Natural killer cell treated with Interleukin-12 subunit alpha and Interleukin-12 subunit beta and Interleukin-15 and Interleukin-18, amount 100 ng/mL, for 72 hours (primary cell): ENCODE results near the gene FADS6. TPM values are rescaled to one million over a fixed set of nuclear protein-coding genes. Genes with fewer than 3 reads are reported as not detected.
"Not testable (repeated sequence)": the region's sequence is repeated elsewhere in the genome, so short reads cannot be mapped to it uniquely, and the experiment has no call there.

Source experiments
- ATAC-seq, 2 donors: fragments of 150-1000 bp; cut with Tn5 transposase in 1 of 2; sonication (Bioruptor Pico), chemical (Tn5 transposase) in 1 of 2; 2 replicates each; pipeline ENCODE4 v1.10.0; 2021
- DNase-seq: peaks from one replicate; pipeline ENCODE4 v3.0.0; 2022; ENCODE audit warnings: low spot score
- H3K27ac Mint-ChIP-seq, 2 donors: 1 replicate in 1 of 2; 2 replicates in 1 of 2; pipeline ENCODE4 v1.8.0; 2022; ENCODE audit warnings: mixed read lengths in 2 of 2, mild to moderate bottlenecking in 1 of 2, moderate library complexity in 1 of 2
- H3K27me3 Mint-ChIP-seq, 2 donors: 1 replicate in 1 of 2; 2 replicates in 1 of 2; pipeline ENCODE4 v1.8.0; 2022; ENCODE audit warnings: mixed read lengths in 2 of 2
- H3K36me3 Mint-ChIP-seq: one replicate; pipeline ENCODE4 v1.8.0; 2022; ENCODE audit warnings: mixed read lengths
- H3K4me1 Mint-ChIP-seq, 2 donors: 1 replicate in 1 of 2; 2 replicates in 1 of 2; pipeline ENCODE4 v1.8.0; 2022; ENCODE audit warnings: low read depth in 2 of 2, mixed read lengths in 2 of 2, mild to moderate bottlenecking in 1 of 2
- H3K4me3 Mint-ChIP-seq: one replicate; pipeline ENCODE4 v1.8.0; 2022; ENCODE audit warnings: mixed read lengths
- H3K9me3 Mint-ChIP-seq: 2 replicates; pipeline ENCODE4 v1.8.0; 2022; ENCODE audit warnings: mixed read lengths
- total RNA-seq, 2 donors: library from RNA; stranded (reverse); gene quantifications; one replicate each; pipeline ENCODE4 v1.2.3, GENCODE V29; 2022

FADS6 gene
- total RNA-seq, 2 donors from 2014 or later = not detected

- H3K27ac Mint-ChIP-seq = no peak overlapping the region
- ATAC-seq = no peak
- H3K36me3 Mint-ChIP-seq = no peaks in the 10 kb centered on the region
- H3K27me3 Mint-ChIP-seq = peaks cover 7 to 17% of the 10 kb centered on the region in 2 donors
- H3K4me1 Mint-ChIP-seq = no peaks in the 10 kb centered on the region
- no peak for DNase-seq
- H3K4me3 Mint-ChIP-seq = no peak overlapping the region
- H3K9me3 Mint-ChIP-seq = no peaks in the 10 kb centered on the region
Measured at GRCh38 chr17:74916136-74916850, 22.9 kb upstream of the FADS6 start.

GRCh38 chr17:74911423-74911822 lies 18.0 kb upstream of the FADS6 start:
- H3K9me3 Mint-ChIP-seq, H3K27ac Mint-ChIP-seq, H3K4me3 Mint-ChIP-seq, DNase-seq, ATAC-seq, H3K27me3 Mint-ChIP-seq, H3K36me3 Mint-ChIP-seq, H3K4me1 Mint-ChIP-seq: not testable (repeated sequence)

GRCh38 chr17:74909097-74909496 lies 15.7 kb upstream of the FADS6 start:
- not testable (repeated sequence) for H3K4me3 Mint-ChIP-seq, H3K9me3 Mint-ChIP-seq, H3K27me3 Mint-ChIP-seq, DNase-seq, H3K36me3 Mint-ChIP-seq, ATAC-seq, H3K27ac Mint-ChIP-seq, H3K4me1 Mint-ChIP-seq

- H3K36me3 Mint-ChIP-seq = no peaks in the 10 kb centered on the region
- no peak overlapping the region for H3K27ac Mint-ChIP-seq
- ATAC-seq = no peak
- H3K27me3 Mint-ChIP-seq = peaks cover 0 to 6% of the 10 kb centered on the region in 2 donors
- H3K4me1 Mint-ChIP-seq = peaks cover 0 to 2% of the 10 kb centered on the region in 2 donors
- no peak overlapping the region for H3K4me3 Mint-ChIP-seq
- DNase-seq = no peak
- H3K9me3 Mint-ChIP-seq = no peaks in the 10 kb centered on the region
Measured at GRCh38 chr17:74907012-74907411, 13.6 kb upstream of the FADS6 start.

GRCh38 chr17:74906214-74906793 lies 12.9 kb upstream of the FADS6 start:
- H3K4me1 Mint-ChIP-seq, H3K36me3 Mint-ChIP-seq, ATAC-seq, H3K4me3 Mint-ChIP-seq, H3K27me3 Mint-ChIP-seq, H3K9me3 Mint-ChIP-seq, DNase-seq, H3K27ac Mint-ChIP-seq: not testable (repeated sequence)

GRCh38 chr17:74904687-74905409 lies 11.4 kb upstream of the FADS6 start:
- Mint-ChIP-seq H3K9me3 (no peaks in the 10 kb centered on the region), H3K4me1 (peaks cover 0 to 2% of the 10 kb centered on the region in 2 donors), H3K27ac (no peak overlapping the region), H3K27me3 (peaks cover 0 to 10% of the 10 kb centered on the region in 2 donors), H3K36me3 (no peaks in the 10 kb centered on the region), H3K4me3 (no peak overlapping the region)
- ATAC-seq (peak in 1 of 2 donors; percentile 24), DNase-seq (no peak)

GRCh38 chr17:74903671-74904070 lies 10.2 kb upstream of the FADS6 start:
- Mint-ChIP-seq H3K4me1 (peaks cover 0 to 2% of the 10 kb centered on the region in 2 donors), H3K36me3 (no peaks in the 10 kb centered on the region), H3K27me3 (peaks cover 0 to 7% of the 10 kb centered on the region in 2 donors), H3K4me3 (no peak overlapping the region), H3K9me3 (no peaks in the 10 kb centered on the region), H3K27ac (no peak overlapping the region)
- ATAC-seq (no peak), DNase-seq (no peak)

GRCh38 chr17:74903034-74903433 lies 9.6 kb upstream of the FADS6 start:
- Mint-ChIP-seq H3K36me3 (no peaks in the 10 kb centered on the region), H3K27ac (no peak overlapping the region), H3K27me3 (peaks cover 0 to 7% of the 10 kb centered on the region in 2 donors), H3K4me1 (peaks cover 0 to 2% of the 10 kb centered on the region in 2 donors), H3K4me3 (no peak overlapping the region), H3K9me3 (no peaks in the 10 kb centered on the region)
- DNase-seq (no peak), ATAC-seq (no peak)

GRCh38 chr17:74901353-74902135 lies 8.1 kb upstream of the FADS6 start:
- Mint-ChIP-seq H3K27ac (no peak overlapping the region), H3K27me3 (peaks cover 3 to 9% of the 10 kb centered on the region in 2 donors), H3K4me3 (no peak overlapping the region), H3K36me3 (no peaks in the 10 kb centered on the region), H3K9me3 (no peaks in the 10 kb centered on the region), H3K4me1 (peaks cover 0 to 2% of the 10 kb centered on the region in 2 donors)
- DNase-seq (no peak), ATAC-seq (peak in 1 of 2 donors; percentile 31)

- Mint-ChIP-seq H3K4me3 (no peak overlapping the region), H3K9me3 (no peaks in the 10 kb centered on the region), H3K36me3 (no peaks in the 10 kb centered on the region), H3K27me3 (peaks cover 9 to 13% of the 10 kb centered on the region in 2 donors), H3K27ac (no peak overlapping the region), H3K4me1 (no peaks in the 10 kb centered on the region)
- no peak for DNase-seq
- no peak for ATAC-seq
Measured at GRCh38 chr17:74900208-74900607, 6.8 kb upstream of the FADS6 start.

GRCh38 chr17:74898376-74898946 lies 5.0 kb upstream of the FADS6 start:
- Mint-ChIP-seq H3K36me3 (no peaks in the 10 kb centered on the region), H3K27ac (no peak overlapping the region), H3K27me3 (peaks cover 19 to 24% of the 10 kb centered on the region in 2 donors), H3K4me3 (no peak overlapping the region), H3K9me3 (no peaks in the 10 kb centered on the region), H3K4me1 (peaks cover 0 to 3% of the 10 kb centered on the region in 2 donors)
- DNase-seq (no peak), ATAC-seq (peak in 1 of 2 donors; percentile 8)

- H3K4me3 Mint-ChIP-seq = no peak overlapping the region
- ATAC-seq (no peak), DNase-seq (no peak)
- H3K27ac Mint-ChIP-seq = no peak overlapping the region
- H3K36me3 Mint-ChIP-seq = no peaks in the 10 kb centered on the region
- no peaks in the 10 kb centered on the region for H3K9me3 Mint-ChIP-seq
- H3K27me3 Mint-ChIP-seq = peaks cover 22 to 24% of the 10 kb centered on the region in 2 donors
- peaks cover 0 to 3% of the 10 kb centered on the region in 2 donors for H3K4me1 Mint-ChIP-seq
Measured at GRCh38 chr17:74893936-74894671, 671 bp upstream of the FADS6 start.
